GM13977 (cell line): ENCODE data around the gene FAHD1.

ENCODE experiments used
- DNase-seq: peaks from one replicate; pipeline ENCODE4 v3.0.0; 2012; ENCODE audit warnings: low spot score
- CTCF ChIP-seq: IDR thresholded peaks from 2 replicates; pipeline ENCODE4 v1.5.1; 2012; ENCODE audit warnings: mild to moderate bottlenecking, control low read depth; ENCODE audit not compliant: insufficient read depth; ENCODE audit errors: extremely low read depth, missing control alignments
- in situ Hi-C: fragments of 300-500 bp; cut with MboI; formaldehyde crosslinking; loops from one replicate; pipeline ENCODE4 v1.12.0; 2022; ENCODE audit warnings: low sequenced_read_pairs, low pct_unique_long_range_greater_than_20kb, mixed read lengths, inconsistent platforms; ENCODE audit not compliant: unreplicated experiment

FAHD1 gene

DNA sequence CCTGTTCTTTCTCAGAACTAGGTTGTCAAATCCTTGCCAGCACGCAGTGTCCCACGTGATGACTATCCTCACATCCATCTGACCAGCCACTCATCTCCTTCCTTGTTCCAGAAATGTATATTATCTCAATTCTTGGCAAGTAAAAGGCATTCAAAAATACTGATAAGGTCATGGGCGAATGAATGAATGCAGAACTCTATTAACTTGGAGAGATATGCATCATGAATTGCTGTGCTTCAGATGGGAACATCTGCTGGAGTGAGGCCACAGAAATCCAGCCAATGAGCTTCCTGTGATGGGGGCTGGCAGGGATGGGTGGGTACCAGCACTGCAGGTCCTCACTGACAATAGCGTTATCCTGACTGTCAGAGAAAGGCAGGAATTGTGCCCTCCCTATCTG, 19.0 kb downstream of the FAHD1 start:
- DNase-seq, result no peak
- in situ Hi-C loops, result no loop called here

DNA sequence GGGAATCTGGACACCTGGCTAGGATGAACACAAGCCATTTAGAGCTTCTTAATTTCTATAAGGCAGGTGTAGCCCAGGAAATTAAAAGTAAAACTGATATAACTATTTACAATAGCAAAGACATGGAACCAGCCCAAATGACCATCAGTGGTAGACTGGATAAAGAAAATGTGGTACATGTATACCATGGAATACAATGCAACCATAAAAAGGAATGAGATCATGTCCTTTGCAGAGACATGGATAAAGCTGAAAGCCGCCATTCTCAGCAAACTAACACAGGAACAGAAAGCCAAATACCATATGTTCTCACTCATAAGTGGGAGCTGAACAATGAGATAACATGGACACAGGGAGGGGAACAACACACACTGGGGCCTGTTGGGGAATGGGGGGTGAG, 19.4 kb downstream of the FAHD1 start:
- TF ChIP-seq CTCF, result no peak
- DNase-seq, result no peak
- in situ Hi-C loops, result no loop called here

More for the DNA sequence above, 19.0 kb downstream of the FAHD1 start:
- no peak for TF ChIP-seq CTCF

DNA sequence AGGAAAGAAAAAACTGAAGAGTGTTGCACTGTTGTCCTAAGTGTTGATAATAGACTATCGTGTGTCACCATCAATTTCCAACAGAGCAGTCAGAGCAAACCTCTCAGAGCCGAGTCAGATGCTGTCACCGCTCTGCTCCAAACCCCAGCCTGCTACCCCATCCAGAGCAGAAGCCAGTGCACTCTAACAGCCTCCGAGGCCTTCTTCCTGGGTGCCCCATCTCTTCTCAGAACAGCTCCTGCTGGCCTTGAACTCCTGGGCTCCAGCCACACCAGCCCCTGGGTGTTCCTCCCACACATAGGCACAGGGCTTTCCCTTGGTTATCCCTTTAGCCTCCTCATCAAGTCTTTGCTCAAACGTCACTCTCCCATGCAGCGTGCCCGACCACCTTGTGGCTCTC, 24.0 kb downstream of the FAHD1 start:
- no peak for TF ChIP-seq CTCF
- DNase-seq, result no peak
- in situ Hi-C loops, result no loop called here

- no peak for TF ChIP-seq CTCF
- DNase-seq, result no peak
- in situ Hi-C loops, result no loop called here
These were observed 24.8 kb downstream of the FAHD1 start for GRCh38 chr16:1851793-1852192.

DNA sequence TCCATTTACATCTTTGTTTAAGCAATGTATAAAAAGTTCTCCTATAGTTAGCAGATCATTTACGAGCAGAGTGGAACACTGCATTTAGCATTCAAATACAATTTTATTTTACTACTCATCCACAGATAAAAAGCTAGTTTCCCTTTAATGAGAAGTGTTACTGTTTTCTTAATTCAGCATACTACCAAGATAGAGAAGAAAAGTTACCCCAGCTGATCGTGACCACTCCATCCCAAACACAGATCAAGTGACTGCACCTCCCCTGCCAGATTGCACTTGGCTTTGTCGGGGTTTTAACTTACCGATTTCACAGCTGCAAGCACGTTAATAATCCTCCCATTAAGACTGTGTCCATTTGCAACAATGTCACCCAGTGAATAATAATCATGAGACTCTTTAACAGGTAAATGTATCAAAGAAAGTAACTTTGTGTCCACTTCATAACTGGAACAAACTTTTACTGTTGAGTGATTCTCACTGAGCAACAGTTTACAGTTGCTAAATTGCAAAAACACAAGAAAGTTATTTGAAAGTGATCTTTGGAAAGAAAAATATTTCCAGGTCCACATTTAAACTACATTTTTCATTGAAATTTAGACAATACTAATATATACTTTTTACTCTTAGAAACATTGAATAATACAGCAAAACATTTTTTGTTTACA, 30.6 kb downstream of the FAHD1 start:
- TF ChIP-seq CTCF, result no peak
- in situ Hi-C loops, result no loop called here
- no peak for DNase-seq

GRCh38 chr16:1858189-1858865, 31.3 kb downstream of the FAHD1 start:
- no peak for TF ChIP-seq CTCF
- in situ Hi-C loops, result no loop called here
- no peak for DNase-seq
